Fibroblast of villous mesenchyme (primary cell): ENCODE results near the gene SUN2. TPM values are rescaled to one million over a fixed set of nuclear protein-coding genes. Genes with fewer than 3 reads are reported as not detected.
A peak's percentile ranks its signal among the peaks of the same experiment; 100 is the strongest.
"Not testable (repeated sequence)": the region's sequence is repeated elsewhere in the genome, so short reads cannot be mapped to it uniquely, and the experiment has no call there.

Experiments
- DNase-seq: peaks from one replicate; pipeline ENCODE4 v3.0.0-alpha.2; 2010; ENCODE audit warnings: low read depth
- H3K4me3 ChIP-seq: 2 replicates; pipeline ENCODE4 v1.5.1; 2011; ENCODE audit warnings: low read depth, mild to moderate bottlenecking, low read length
- CTCF ChIP-seq: IDR thresholded peaks from 2 replicates; pipeline ENCODE4 v1.5.1; 2012; ENCODE audit warnings: low read depth, mild to moderate bottlenecking, low read length; ENCODE audit not compliant: insufficient read depth
- total RNA-seq: library from RNA; depleted of rRNA; stranded (reverse); fragments of >200 nt; gene quantifications from 2 replicates; pipeline ENCODE4 v1.2.3, GENCODE V29; 2012

Gene SUN2
- 64.3 and 99.9 TPM in 2 replicates for total RNA-seq

- H3K4me3 ChIP-seq = peak within 1 kb of the TSS; percentile 68
- peak; percentile 83 for DNase-seq
- TF ChIP-seq CTCF = no peak
Measured at GRCh38 chr22:38755911-38756532, at the start of gene SUN2. TSS of gene SUN2 (minus strand) at chr22:38755998. CDS start at chr22:38752628, 3,370 bp downstream.

GRCh38 chr22:38805041-38805593 is 49.3 kb upstream of the SUN2 start:
- H3K4me3 ChIP-seq, DNase-seq: not testable (repeated sequence)

GRCh38 chr22:38802671-38803121 is 46.9 kb upstream of the SUN2 start:
- no peak for TF ChIP-seq CTCF
- no peak overlapping the region for H3K4me3 ChIP-seq
- DNase-seq = peak; percentile 90

GRCh38 chr22:38799265-38800002 is 43.6 kb upstream of the SUN2 start:
- H3K4me3 ChIP-seq = no peak overlapping the region
- TF ChIP-seq CTCF = no peak
- DNase-seq = peak; percentile 82

- no peak for DNase-seq
- no peak overlapping the region for H3K4me3 ChIP-seq
- TF ChIP-seq CTCF = no peak
Measured at GRCh38 chr22:38798496-38798895, 42.7 kb upstream of the SUN2 start.

- no peak for TF ChIP-seq CTCF
- no peak overlapping the region for H3K4me3 ChIP-seq
- DNase-seq = no peak
Measured at GRCh38 chr22:38796262-38796957, 40.6 kb upstream of the SUN2 start.

GRCh38 chr22:38795569-38795968 is 39.8 kb upstream of the SUN2 start:
- H3K4me3 ChIP-seq = no peak overlapping the region
- TF ChIP-seq CTCF = no peak
- DNase-seq = no peak
